COLO668 (cell line): ENCODE results near the gene FAM168A.
"Not testable (repeated sequence)": the region's sequence is repeated elsewhere in the genome, so short reads cannot be mapped to it uniquely, and the experiment has no call there.

ENCODE experiments used
- DNase-seq: peaks from one replicate; lab custom pipeline; 2025; ENCODE audit not compliant: unreplicated experiment; lab: John Stamatoyannopoulos, UW

FAM168A gene

DNA sequence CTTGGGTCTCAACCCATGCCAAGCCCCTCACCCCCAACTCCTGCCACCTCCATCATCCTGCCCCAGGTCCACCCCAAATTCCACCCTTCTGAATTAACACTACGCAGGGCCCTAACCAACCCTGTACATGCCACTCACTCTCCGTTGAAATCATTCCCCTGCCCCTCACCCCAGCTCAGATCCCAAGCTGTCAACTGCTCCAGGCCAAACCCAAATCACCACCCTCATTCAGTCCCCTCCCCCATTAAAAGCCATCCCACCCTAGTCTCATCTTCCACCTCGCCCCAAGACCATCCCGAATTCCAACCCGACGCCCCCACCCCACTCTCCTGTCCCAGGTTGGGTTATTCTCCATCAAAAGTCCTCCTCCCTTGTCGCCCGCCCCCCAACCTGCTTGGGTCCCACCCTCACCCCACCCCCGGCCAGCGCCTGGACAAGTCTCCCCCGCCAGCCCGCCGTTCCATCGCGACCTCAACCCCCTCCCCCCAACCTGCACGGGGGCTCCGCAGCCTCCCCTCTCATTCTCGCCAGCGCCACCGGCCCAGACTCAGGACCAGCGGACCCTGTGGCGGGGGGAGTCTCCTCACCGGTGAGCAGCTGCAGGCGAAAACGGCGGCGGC, 466 bp downstream of the FAM168A start:
- no peak for DNase-seq

GRCh38 chr11:73596547-73596946, 1.4 kb downstream of the FAM168A start:
- DNase-seq, result no peak

DNA sequence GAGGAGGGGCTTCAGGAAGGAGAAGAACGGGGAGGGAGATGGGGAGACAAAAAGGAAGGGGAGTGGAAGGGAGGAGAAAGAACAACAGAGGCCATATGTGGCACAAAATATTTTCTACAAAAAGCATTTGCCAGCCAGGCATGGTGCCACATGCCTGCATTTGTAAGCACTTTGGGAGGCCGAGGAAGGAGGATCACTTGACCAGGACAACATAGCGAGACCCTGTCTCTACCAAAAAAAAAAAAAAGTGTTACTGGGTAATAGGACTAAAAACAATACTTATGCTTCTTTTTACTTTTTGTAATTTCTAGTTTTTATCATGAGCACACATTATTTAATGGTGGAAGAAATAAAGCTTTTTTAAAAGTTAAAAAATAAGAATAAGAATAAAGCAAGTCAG, 5.3 kb downstream of the FAM168A start:
- DNase-seq, result no peak

DNA sequence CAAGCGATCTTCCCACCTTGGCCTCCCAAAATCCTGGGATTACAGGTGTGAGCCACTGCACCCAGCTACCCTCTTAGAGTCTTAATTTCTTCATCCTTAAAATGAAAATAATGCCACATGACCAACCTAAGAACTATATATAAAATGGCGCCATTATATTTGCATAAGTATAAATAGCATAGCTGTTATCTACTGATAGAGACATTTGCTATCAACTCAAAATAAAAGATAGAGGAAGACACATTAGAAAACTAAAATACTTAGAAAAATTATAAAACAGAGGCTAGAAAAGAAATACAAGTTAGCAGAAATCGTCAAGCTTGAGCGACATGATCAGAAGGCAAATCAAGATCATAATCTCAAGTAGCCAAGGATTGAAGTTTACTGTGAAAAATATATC, 6.2 kb downstream of the FAM168A start:
- no peak for DNase-seq

DNA sequence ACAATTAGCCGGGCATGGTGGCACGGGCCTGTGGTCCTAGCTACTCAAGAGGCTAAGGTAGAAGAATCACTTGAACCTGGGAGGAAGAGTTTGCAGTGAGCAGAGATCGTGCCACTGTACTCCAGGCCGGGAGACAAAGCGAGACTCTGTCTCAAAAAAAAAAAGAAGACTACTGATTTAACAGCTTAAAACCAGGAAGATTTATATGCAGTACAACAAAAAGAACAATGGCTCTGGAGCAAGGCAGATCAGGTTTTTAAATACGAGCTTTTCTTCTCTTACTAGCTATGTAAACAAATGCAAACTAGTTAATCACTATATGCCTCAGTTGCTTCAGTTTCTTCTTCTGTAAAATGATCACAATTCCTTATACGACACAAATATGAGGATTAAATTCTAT, 6.9 kb downstream of the FAM168A start:
- DNase-seq, result no peak

- DNase-seq, result no peak
These were observed 11.1 kb downstream of the FAM168A start for GRCh38 chr11:73586791-73587190.

DNA sequence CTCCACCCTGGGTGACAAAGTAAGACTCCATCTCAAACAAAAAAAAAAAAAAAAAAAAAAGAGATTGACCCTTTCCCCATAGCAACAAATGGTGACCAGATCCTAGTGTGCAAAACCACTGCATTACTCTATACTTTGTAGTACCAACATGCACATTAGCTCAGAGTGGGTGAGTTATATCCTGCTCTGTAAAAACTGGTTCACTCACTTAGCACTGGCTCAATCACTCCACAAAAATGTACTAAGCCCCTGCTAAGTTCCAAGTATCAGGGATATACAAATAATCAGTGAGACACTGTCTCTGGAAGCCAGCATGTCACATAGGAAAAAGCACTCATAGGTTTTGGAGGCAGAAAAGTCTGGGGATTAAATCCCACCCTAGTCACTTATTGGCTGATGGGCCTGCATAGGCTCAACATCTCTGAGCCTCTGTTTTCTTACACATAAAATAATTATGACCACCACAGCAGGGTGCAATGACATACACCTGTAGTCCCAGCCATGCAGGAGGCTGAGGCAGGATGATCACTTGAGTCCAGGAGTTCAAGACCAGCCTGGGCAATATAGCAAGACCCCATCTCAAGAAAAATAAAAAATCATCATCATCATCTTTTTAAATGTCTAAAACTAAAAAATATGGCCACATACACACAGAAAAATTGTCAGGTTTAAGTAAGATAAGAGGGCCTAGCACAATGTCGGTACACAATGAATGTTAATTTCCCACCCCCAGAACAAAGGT, 11.9 kb downstream of the FAM168A start:
- no peak for DNase-seq

DNA sequence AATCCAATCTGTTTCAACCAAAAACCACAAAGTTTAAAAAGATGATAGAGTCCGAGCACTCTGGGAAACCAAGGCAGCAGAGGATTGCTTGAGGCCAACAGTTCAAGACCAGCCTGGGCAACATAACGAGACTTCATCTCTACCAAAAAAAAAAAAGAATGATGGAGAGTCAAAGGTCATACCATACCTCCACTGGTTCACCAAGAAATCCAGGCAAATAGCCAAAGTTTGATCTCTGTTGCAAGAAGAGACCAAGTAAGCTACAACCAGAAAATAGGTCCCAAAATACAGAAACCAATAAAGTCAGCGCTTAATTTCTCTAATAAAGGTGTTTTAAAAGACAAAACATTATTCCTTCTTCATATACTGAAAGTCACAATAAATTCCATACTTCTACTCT, 13.1 kb downstream of the FAM168A start:
- DNase-seq, result no peak

DNA sequence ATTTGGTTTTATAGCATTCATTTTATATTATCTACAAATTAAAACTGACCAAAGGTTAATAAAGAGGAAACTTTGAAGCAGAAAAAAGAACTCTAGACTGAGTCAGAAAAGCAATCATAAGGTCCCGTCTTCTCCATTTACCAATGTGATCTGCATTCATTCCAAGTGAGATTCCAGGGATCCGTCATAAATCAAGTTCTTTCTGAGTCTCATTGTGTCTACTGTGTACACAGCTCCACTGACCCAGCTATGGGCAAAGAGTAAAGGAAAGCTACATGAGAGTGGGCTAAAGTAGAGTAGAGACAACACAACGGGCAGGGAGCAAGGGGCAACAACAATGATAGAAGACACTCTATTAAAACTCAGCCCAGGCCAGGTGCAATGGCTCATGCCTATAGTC, 15.3 kb downstream of the FAM168A start:
- DNase-seq, result no peak

DNA sequence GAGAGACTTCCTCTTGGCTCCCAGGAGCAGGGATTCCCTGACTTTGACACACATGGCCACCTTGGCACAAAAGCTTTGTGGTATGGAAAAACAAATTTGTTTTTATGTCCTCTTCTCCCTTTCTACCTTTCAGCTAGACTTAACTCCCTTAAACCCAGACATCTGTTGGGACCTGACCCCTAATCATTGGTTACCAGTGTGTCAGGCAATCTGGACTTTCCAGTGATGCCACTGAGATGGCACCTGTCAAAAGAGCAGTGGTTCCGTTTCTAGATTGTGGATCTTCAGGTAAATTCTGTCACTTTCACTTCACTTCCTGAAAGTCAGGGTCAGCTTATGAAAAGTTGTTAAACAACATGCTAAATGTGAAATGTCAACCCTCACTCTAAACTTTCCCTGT, 17.2 kb downstream of the FAM168A start:
- not testable (repeated sequence) for DNase-seq

- DNase-seq, result no peak
These were observed 18.1 kb downstream of the FAM168A start for GRCh38 chr11:73579641-73580434.

- no peak for DNase-seq
These were observed 19.2 kb downstream of the FAM168A start for GRCh38 chr11:73578592-73579185.

GRCh38 chr11:73577496-73577917, 20.4 kb downstream of the FAM168A start:
- DNase-seq, result no peak

DNA sequence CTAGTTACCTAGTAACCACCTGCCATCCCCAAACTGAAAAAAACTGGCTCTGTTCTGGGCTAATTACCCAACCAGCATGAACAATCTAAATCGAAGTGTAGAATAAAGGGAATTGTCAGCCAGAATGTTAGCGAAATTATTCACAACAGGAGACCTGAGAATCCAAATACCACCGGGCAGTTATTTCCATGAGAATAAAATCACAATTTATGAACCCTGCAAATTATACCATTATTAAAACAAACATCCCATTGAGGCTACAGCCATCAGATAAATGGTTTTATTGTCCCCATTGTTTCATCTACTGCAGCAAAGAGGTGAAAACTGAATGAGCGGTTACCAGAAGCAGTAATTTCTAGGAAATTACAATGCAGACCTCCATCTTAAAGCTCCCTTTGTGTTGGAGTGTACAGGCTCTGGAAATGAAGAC, 21.7 kb downstream of the FAM168A start:
- DNase-seq, result no peak

DNA sequence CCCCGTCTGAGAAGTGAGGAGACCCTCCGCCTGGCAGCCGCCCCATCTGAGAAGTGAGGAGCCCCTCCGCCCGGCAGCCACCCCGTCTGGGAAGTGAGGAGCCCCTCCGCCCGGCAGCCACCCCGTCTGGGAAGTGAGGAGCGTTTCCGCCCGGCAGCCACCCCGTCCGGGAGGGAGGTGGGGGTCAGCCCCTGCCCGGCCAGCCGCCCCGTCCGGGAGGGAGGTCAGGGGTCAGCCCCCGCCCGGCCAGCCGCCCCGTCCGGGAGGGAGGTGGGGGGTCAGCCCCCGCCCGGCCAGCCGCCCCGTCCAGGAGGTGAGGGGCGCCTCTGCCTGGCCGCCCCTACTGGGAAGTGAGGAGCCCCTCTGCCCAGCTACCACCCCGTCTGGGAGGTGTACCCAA, 25.9 kb downstream of the FAM168A start:
- not testable (repeated sequence) for DNase-seq

DNA sequence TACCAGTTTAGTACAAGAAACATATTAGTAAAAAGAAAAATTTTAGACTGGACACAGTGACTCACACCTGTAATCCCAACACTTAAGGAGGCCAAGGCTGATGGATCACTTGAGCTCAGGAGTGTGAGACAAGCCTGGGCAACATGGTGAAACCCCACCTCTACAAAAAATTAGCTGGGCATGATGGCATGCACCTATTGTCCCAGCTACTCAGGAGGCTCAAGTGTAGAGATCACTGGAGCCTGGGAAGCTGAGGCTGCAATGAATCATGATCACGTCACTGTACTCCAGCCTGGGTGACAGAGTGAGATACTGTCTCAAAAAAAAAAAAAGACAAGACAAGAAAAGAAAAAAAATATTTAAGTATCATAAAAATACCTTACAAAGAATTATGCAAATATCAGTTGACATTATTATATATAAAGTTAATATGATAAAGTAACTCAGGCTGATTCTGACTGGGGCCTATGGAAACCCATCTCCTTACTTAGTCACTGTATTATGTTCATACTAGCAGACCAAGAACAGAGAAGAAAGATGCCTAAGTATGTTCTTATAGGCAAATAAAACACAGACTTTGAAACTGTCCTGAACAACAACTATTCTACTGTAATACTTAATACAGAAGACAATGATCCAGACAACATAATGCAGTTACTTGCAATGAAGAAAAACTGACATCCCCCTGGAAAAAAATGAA, 27.3 kb downstream of the FAM168A start:
- DNase-seq, result no peak

DNA sequence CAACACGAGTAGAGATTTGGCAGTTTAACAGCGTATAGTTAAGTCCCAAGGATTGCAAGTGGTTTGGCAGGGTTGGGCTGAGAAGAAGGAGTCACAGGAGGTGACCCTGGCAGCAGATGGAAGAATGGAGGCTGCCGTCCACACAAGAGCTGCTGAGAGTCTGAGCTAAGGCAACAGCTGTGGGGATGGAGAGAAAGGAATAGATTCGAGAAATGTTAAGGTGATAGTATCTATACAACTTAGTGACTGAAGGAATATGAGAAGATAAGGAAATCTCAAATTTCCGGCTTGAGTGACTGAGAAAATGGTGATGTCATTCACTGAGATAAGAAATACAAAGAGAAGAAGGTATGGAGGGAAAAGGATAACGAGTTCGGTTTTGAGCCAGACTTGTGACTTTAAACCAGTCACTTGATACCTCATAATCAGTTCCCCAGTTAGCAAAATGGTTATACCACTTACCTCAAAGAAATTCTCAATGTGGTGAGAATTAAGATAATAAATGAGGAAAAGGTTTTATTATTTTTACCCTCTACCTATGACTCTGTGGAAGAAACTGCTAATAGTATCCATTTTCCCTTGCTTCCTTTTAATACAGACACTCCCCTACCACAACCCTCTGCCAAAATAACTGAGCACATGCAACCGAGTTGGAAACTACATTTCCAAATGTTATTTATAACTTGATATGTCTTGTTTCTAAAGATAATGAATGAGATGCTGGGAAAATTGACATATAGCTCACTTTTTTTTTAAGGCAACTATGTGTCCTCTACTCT, 30.7 kb downstream of the FAM168A start:
- no peak for DNase-seq

GRCh38 chr11:73566422-73566821, 31.5 kb downstream of the FAM168A start:
- DNase-seq, result no peak

GRCh38 chr11:73565804-73566203, 32.1 kb downstream of the FAM168A start:
- DNase-seq, result no peak

DNA sequence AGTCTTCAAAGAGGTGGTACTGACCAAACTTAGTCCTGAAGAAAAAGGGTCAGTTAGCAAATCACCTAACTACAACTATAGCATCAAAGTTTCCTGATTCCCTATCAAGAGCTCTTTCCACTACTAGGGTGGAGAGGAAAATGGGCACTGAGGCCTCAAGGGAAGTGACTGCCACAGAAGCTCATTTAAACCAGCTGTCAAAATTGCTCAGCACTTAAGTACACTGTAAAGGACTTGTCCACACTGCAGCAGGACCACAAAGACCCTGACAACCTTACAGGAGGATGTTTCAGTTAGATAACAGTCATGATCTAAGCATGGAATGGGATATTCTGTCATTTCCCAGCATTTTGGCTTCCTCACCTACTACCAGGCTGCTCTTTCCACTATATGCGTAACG, 33.0 kb downstream of the FAM168A start:
- no peak for DNase-seq
